NB4 (cell line): Measurements from ENCODE around the gene MAST4.

Experiments used
- DNase-seq: peaks from one replicate; pipeline ENCODE4 v3.0.0; 2010; ENCODE audit warnings: low read depth
- H3K4me3 ChIP-seq: one replicate; pipeline ENCODE4 v1.5.1; 2011; ENCODE audit warnings: mild to moderate bottlenecking, low read depth, low read length, moderate library complexity
- CTCF ChIP-seq: IDR thresholded peaks from one replicate; pipeline ENCODE4 v1.5.1; 2012; ENCODE audit warnings: low read depth, low read length
- MAX ChIP-seq: IDR thresholded peaks from 2 replicates; pipeline ENCODE4 v1.6.1; 2011; ENCODE audit warnings: low read depth, low read length
- MYC ChIP-seq: IDR thresholded peaks from 2 replicates; pipeline ENCODE4 v1.6.1; 2011; ENCODE audit warnings: low read depth, low read length
- POLR2A ChIP-seq: IDR thresholded peaks from 2 replicates; pipeline ENCODE4 v1.6.1; 2011; ENCODE audit warnings: mild to moderate bottlenecking; ENCODE audit not compliant: insufficient read length; ENCODE audit errors: extremely low read depth

The MAST4 gene

GRCh38 chr5:66808663-66809062 lies 212.5 kb downstream of the MAST4 start:
- no peak for DNase-seq
- no peak for TF ChIP-seq MYC
- no peak for TF ChIP-seq POLR2A
- no peak overlapping the region for H3K4me3 ChIP-seq

- no peak for DNase-seq
- TF ChIP-seq MYC: no peak
- TF ChIP-seq CTCF: no peak
- no peak overlapping the region for H3K4me3 ChIP-seq
Observed at GRCh38 chr5:66810151-66810550, 214.0 kb downstream of the MAST4 start.

GRCh38 chr5:66810848-66811261 lies 214.7 kb downstream of the MAST4 start:
- TF ChIP-seq CTCF (no peak), MAX (no peak), MYC (no peak), POLR2A (no peak)
- H3K4me3 ChIP-seq: no peak overlapping the region
- no peak for DNase-seq

GRCh38 chr5:66812291-66812690 lies 216.1 kb downstream of the MAST4 start:
- H3K4me3 ChIP-seq: no peak overlapping the region
- TF ChIP-seq CTCF (no peak), MAX (no peak), POLR2A (no peak), MYC (no peak)
- no peak for DNase-seq

- no peak overlapping the region for H3K4me3 ChIP-seq
- TF ChIP-seq POLR2A (no peak), MAX (no peak), CTCF (no peak), MYC (no peak)
- DNase-seq: no peak
Observed at GRCh38 chr5:66813306-66813705, 217.1 kb downstream of the MAST4 start.

- no peak overlapping the region for H3K4me3 ChIP-seq
- TF ChIP-seq POLR2A (no peak), CTCF (peak; percentile 65), MYC (no peak)
- peak; percentile 39 for DNase-seq
Observed at GRCh38 chr5:66814146-66814991, 218.2 kb downstream of the MAST4 start.
